22Rv1 (cell line): Measurements from ENCODE around the gene PIAS2.
A peak's percentile ranks its signal among the peaks of the same experiment; 100 is the strongest.

ENCODE experiments used
- CTCF ChIP-seq: fragments of 450-650 bp; IDR thresholded peaks from 2 replicates; pipeline ENCODE4 v1.5.1; 2017; ENCODE audit warnings: mild to moderate bottlenecking
- ZFX ChIP-seq: fragments of 450-650 bp; IDR thresholded peaks from 2 replicates; pipeline ENCODE4 v1.6.1; 2017; ENCODE audit warnings: antibody characterized with exemption, borderline replicate concordance

GRCh38 chr18:46793565-46793964, 123.7 kb downstream of the PIAS2 start:
- peak; percentile 49 for TF ChIP-seq CTCF
- no peak for TF ChIP-seq ZFX
